Measurements from ENCODE around the gene LPCAT1.

Gene LPCAT1

DNA sequence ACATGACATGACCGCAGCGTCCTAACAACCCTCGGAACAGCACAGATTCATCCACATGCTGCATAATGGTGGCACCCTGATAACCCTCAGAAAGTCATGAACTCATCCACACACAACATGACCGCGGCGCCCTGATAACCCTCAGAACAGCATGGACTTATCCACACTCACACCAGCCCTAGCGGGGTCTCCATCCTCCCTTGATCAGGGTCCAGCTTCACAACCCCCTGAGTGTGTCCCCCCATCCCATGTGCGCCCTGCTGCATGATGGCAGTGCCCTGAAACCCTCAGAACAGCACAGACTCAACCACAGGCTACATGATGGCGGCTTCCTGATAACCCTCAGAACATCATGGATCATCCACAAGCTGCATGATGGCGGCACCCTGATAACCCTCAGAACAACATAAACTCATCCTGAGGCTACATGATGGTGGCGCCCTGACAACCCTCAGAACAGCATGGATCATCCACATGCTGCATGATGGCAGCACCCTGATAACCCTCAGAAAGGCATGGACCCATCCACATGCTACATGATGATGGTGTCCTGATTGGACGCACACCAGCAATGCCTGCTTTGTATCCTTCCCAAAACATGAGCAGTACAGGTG, 106.8 kb downstream of the LPCAT1 start:
- no peak overlapping the region for H3K4me3 Mint-ChIP-seq
- no peaks in the 10 kb centered on the region for H3K4me1 Mint-ChIP-seq
- no peak overlapping the region for H3K27ac Mint-ChIP-seq
- ATAC-seq (no peak), DNase-seq (ENCODE audit: low spot score in 2 of 2) (no peak)
- H3K36me3 Mint-ChIP-seq, result no peaks in the 10 kb centered on the region
- no peaks in the 10 kb centered on the region for H3K9me3 Mint-ChIP-seq

- DNase-seq (ENCODE audit: low spot score in 2 of 2) (no peak), ATAC-seq (no peak)
- no peak overlapping the region for H3K4me3 Mint-ChIP-seq
- no peak overlapping the region for H3K27ac Mint-ChIP-seq
- no peaks in the 10 kb centered on the region for H3K36me3 Mint-ChIP-seq
- peaks cover under 1% of the 10 kb centered on the region for H3K4me1 Mint-ChIP-seq
- no peaks in the 10 kb centered on the region for H3K9me3 Mint-ChIP-seq
These were observed 108.0 kb downstream of the LPCAT1 start for GRCh38 chr5:1415626-1416360.

- H3K36me3 Mint-ChIP-seq, result no peaks in the 10 kb centered on the region
- no peaks in the 10 kb centered on the region for H3K9me3 Mint-ChIP-seq
- no peak overlapping the region for H3K27ac Mint-ChIP-seq
- ATAC-seq, result no peak
- no peak for DNase-seq (ENCODE audit: low spot score in 2 of 2)
- no peak overlapping the region for H3K4me3 Mint-ChIP-seq
- H3K4me1 Mint-ChIP-seq, result peaks cover 5% of the 10 kb centered on the region
These were observed 108.7 kb downstream of the LPCAT1 start for GRCh38 chr5:1415059-1415425.

DNA sequence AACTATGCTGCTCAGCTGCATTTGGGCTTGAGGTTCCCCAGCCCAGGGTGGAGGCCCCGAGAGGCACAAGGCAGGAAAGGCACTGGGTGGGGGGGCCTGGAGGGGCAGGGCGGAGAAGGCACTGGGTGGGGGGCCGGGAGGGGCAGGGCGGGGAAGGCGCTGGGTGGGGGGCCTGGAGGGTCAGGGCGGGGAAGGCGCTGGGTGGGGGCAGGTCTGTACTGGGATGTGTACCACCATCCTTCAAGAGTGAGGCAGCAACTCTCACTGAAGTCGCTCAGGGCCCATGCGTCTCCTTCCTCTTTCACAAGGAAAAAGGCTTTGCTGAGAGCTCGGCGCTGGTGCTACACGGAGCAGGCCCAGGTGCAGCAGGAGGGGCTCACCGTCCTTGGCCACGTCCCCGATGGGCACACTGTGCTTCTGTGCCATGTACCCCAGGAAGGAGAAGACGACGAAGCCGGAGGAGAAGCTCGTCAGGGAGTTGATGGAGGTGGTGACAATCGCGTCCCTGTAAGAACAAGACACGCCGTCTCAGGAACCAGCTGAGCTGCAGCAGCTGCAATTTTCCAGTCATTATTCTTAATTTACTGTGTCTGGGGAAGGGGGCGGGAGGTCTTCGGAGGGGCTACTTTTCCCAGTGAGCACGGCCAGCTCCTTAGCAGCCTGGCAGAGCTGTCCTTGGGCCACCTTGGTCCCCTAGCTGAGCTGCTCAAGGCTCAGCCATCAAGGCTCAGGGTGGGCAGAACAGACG, 109.3 kb downstream of the LPCAT1 start:
- DNase-seq (ENCODE audit: low spot score in 2 of 2) (no peak), ATAC-seq (no peak)
- Mint-ChIP-seq H3K9me3 (no peaks in the 10 kb centered on the region), H3K36me3 (no peaks in the 10 kb centered on the region), H3K4me1 (peaks cover 5% of the 10 kb centered on the region), H3K4me3 (no peak overlapping the region), H3K27ac (no peak overlapping the region)

DNA sequence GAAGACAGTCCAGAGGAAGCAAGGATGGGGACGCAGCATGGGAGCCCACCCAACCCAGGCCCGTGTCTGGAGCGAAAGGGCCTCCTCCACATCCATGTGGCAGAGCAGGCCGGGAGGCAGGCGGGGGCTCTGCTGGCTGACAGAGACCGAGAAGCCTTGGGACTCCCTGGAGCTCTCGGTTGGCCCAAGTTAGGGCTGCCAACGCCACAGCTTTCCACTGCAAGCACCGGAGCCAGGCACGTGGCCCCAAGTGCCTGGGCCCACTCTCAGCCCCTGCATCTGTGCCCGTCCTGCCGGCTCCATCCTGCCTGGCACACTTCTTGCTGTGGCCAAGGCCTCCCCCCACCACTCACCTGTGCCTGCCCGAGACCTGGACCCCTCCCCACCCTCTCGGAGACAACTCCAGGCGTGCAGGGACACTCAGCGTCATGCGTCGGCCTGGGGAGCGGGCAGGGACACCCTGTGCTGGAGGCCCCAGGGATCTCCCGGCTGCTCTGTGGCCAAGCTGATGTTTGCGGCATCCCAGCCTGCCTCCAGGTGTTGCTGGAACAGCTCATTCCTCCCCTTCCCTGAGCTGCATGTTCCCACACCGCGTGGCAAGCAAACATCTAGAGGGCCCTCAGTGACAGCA, 110.0 kb downstream of the LPCAT1 start:
- Mint-ChIP-seq H3K4me1 (peaks cover 5% of the 10 kb centered on the region), H3K36me3 (no peaks in the 10 kb centered on the region), H3K9me3 (no peaks in the 10 kb centered on the region), H3K4me3 (no peak overlapping the region), H3K27ac (no peak overlapping the region)
- ATAC-seq, result no peak
- DNase-seq (ENCODE audit: low spot score in 2 of 2), result no peak

DNA sequence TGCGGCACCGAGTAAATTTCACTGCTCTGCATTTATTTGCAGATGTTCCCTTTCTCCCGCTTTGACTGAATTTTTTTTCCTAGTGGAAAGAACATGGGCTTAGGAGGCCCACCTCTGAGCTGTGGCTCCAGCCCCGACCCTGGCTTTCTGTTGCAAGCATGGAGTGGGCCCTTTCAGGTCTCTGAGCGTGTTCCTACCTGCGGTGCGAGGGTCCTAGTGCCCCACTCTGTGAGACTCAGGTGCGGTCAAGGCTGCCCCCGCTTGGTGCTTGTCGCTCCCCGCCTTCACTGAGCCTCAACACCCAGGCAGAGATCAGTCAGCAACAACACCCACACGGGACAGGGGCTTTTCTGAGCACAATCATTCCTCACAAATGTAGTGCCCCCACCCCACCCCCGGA, 110.5 kb downstream of the LPCAT1 start:
- Mint-ChIP-seq H3K4me1 (peaks cover 5% of the 10 kb centered on the region), H3K27ac (no peak overlapping the region), H3K4me3 (no peak overlapping the region), H3K36me3 (no peaks in the 10 kb centered on the region), H3K9me3 (no peaks in the 10 kb centered on the region)
- ATAC-seq (no peak), DNase-seq (ENCODE audit: low spot score in 2 of 2) (no peak)

GRCh38 chr5:1412621-1413020, 111.1 kb downstream of the LPCAT1 start:
- ATAC-seq (no peak), DNase-seq (ENCODE audit: low spot score in 2 of 2) (no peak)
- H3K9me3 Mint-ChIP-seq, result no peaks in the 10 kb centered on the region
- H3K4me3 Mint-ChIP-seq, result no peak overlapping the region
- H3K4me1 Mint-ChIP-seq, result peaks cover 5% of the 10 kb centered on the region
- no peaks in the 10 kb centered on the region for H3K36me3 Mint-ChIP-seq
- no peak overlapping the region for H3K27ac Mint-ChIP-seq

- peak overlapping the region; percentile 76 for H3K27ac Mint-ChIP-seq
- H3K4me1 Mint-ChIP-seq, result peaks cover 5% of the 10 kb centered on the region
- H3K36me3 Mint-ChIP-seq, result no peaks in the 10 kb centered on the region
- DNase-seq (ENCODE audit: low spot score in 2 of 2), result no peak
- H3K9me3 Mint-ChIP-seq, result no peaks in the 10 kb centered on the region
- no peak for ATAC-seq
- H3K4me3 Mint-ChIP-seq, result no peak overlapping the region
These were observed 111.6 kb downstream of the LPCAT1 start for GRCh38 chr5:1412163-1412562.
